CD4-positive, alpha-beta T cell treated with Interleukin-4 for 1 hour (primary cell): ENCODE data around the gene RALGPS1.

Experiments
- DNase-seq, 2 donors: peaks; one replicate each; pipeline ENCODE4 v3.0.0-alpha.2; 2020 to 2022

The RALGPS1 gene

DNA sequence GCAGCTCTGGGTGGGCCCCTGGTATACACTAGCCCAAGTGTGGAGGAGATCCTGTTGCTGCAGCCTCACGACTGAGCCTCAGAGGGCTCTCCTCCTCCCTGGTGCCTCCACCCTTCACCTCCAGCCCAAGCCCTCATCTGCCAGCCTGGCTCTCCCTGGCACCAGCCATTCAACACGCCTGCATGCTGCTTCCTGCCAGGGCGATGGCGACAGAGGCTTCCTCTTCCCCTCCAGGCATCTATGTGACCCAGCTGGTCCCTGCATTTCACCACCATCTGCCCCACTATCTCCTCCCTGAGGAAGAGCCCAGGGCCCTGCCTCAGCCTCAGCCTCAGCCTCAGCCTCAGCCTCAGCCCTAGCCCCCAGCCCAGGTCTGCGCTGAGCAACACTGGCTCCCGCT is 262.6 kb downstream of the RALGPS1 start:
- DNase-seq = no peak

DNA sequence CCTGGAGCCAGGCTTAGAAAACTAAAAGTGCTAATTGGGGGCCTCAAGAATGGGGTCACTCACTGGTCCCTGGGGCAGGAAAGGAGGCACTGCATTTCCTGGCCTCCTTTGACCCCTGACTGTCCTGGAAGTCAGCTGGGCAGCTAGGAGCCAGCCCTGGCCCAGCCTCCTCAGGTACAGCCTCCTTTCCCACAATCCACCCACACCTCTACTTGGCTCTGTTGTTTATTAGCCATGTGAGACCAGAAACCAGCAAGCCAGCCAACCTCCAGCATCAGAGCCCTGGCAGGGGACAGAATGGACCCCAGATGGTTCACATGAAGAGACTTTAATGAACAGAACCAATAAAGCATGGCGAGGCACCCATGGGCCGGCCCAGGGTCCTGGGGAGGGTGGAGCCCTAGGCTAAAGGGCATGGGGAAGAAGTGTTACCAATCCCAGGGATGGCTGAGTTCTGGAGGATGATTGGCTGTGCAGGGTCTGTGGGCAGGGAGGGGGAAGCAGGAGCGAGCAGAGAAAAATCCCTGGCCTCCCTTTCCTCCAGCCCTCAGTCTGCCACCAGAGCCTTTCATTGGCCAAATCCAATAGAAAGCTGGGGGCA is 263.2 kb downstream of the RALGPS1 start:
- no peak for DNase-seq

DNA sequence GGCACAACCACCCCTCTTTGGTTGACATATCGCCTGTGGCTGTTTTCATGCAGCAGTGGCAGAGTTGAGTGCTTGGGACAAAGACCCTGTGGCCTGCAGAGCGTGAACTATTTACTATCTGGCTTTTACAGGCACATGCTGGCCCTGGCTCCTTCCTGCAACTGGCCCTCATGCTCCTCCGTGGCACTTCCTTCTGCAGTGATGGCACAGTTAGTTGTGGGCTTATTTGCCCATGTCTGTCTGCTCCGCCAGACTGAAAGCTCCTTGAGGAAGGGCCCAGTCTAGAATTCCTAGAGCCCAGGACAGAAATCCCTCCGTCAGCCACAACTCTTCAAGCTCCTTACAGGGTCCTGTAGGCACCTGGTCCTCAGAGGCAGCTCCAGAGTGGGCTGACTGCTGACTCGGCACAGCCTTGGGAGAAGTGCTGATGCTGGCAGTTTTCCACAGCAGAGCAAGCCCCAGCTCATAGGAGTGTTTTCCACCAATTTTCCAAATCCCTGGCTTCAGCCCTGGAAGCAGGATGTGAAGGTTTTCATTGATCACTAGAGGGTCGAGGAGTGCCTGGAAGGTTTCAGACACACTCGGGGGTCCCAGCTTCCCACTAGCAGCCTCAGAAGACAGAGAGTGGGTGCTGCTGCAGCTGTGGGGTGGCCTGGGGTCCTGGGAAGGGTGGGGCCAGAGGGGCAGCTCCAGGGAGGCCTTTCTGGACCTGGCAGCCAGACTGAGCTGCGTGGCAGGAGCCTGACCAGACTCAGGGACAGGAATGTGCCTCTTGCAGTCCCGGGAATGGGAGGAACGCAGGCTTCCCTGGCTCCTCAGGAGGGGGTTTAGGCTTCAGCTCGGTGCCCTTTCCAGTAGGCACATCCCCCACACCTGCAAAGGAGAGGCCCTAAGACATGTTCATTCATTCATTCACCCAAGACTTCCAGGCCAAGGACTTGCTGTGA is 264.4 kb downstream of the RALGPS1 start:
- DNase-seq = no peak

DNA sequence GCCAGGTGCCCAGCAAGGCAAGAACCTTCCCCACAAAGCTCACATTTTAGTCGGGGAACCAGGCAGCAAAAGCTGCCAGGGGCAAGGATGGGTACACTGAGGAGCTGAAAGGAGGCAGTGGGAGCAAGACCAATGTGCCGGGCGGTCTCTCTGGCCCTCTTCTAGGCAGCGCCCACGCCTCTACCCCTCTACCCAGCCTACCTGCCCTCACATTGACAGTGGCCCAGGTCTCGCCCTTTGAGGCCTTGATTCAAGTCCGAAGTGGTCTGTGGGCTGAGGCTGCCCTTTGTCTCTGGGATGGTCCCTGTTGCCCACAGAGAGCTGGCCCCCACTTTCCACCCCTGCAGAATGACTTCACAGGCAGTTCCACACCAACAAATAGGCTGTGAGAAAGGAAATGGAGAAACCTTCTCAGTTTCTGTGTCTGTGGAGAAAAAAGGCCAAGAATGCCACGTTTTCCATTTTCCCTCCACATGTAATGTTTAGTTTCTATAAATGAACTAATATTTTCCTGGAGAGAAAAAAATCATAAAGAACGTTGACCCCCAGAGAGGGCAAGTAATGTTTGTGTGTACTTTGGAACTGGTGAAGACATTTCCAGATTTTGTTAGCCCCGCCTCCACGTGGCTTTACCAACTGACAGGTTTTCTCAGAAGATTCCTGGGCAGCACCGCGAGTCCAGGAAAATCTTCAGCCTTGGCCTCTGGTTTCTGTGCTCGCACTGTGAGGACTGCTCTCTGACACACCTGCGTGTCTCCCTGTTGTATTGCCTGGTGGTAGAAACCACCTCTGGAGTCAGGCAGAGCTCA is 265.3 kb downstream of the RALGPS1 start:
- no peak for DNase-seq

DNA sequence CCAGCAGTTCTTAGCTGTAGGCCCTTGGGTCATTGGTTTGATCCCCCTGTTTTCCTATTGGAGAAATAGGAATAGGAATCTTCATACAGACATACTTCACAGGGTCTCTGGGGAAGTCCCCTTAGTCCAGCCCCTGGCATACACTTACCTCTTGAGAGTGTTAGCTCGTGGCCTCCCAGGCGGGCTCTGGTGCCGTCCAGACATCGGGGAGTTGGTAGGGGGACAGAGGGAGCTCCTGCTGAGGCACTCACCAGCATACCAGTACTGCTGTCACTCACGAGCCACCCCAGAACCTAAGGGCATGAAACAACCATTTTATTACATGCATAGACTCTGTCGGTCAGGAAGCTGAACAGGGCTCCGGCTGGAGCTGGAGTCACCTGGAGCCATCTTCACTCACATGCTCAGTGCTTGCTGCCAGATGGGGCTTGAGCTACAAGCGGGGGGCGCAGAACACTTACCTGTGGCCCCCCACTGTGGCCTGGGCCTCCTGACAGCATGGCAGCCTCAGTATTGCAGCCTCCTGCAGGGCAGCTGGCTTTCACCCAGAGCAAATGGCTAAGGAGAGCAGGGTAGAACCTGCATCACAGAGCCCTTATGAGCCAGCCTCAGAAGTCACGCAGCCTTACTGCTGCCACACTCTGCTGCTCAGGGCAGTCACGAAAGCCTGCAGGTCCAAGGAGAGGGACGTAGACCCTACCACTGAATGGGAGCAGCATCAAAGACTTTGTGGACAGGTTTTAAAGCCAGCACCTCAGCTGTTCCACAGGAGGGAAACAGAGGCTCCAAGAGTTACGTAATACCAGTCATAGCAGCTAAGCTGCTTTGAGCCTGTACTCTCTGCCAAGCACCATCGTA is 266.1 kb downstream of the RALGPS1 start:
- DNase-seq = peak in 1 of 2 donors; percentile 7

DNA sequence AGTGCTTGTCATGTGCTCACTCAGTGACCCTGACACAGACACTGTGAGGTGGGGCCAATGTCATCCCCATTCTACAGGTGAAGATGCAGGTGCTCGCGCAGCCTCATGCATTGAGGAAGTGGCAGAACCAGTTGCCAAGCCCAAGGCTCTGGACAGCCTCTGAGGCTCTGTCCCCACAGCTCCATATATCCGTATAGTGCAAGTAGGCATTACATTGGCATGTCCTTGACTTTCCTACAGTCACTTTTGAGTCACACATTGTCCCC is 266.7 kb downstream of the RALGPS1 start:
- DNase-seq = no peak

DNA sequence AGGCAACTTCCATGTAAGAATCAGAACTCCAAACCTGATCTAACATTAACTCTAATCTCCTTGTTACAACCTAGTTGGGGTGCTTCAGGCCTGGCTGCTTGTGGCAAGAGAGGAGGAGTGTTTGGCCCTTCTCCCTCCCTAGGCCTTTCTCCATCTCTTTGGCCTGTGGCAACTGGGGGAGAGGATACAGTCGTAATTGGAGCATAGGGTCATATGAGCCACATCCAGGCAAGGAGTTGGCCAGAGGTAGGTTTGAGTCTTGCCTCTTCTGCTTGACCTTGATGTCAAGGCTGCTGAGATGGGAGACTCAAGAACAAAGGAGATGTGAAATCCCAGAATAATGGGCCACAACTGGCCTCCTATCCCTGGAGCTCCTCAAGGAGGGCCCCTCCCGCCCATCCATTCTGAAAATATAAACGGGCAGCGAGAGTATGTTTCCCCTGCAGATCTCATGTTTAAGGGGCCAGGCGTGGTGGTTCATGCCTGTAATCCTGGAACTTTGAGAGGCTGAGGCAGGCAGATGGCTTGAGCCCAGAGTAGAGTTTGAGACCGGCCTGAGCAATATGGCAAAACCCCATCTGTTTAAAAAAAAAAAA is 267.1 kb downstream of the RALGPS1 start:
- DNase-seq = no peak

DNA sequence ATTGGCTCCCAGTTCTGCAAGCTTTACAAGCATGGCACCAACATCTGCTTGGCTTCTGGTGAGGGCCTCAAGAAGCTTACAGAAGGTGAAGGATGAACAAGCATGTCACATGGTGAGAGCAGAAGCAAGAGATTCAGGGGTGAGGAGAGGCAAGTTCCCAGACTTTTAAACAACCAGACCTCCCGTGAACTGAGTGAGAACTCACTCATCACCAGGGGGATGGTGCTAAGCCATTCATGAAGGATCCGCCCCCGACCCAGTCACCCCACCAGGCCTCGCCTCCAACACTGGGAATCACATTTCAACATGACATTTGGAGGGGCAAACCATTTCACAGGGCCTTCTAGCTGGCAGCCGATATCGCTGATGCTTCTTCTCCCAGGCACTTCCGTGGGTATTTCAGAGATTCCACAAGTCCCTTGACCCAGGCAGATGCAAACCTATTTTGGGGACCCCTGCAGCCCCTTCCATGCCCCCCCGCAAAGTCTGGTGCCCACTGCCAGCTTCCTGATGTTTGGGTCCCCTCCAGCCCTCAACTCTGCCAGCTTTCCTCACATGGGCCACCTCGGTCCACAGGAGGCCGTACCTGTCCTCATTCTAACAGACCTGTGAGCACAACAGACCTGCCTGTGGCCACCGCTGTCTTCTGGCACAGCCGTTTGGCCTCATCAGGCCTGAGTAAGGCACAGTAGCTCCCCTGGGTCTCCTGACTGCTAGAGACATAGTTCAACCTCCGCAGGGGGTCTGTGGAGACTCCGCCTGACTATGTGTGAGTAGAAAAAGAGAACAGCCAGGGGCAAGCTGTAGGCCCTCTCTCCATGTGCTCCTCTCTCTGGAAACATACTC is 268.5 kb downstream of the RALGPS1 start:
- no peak for DNase-seq

DNA sequence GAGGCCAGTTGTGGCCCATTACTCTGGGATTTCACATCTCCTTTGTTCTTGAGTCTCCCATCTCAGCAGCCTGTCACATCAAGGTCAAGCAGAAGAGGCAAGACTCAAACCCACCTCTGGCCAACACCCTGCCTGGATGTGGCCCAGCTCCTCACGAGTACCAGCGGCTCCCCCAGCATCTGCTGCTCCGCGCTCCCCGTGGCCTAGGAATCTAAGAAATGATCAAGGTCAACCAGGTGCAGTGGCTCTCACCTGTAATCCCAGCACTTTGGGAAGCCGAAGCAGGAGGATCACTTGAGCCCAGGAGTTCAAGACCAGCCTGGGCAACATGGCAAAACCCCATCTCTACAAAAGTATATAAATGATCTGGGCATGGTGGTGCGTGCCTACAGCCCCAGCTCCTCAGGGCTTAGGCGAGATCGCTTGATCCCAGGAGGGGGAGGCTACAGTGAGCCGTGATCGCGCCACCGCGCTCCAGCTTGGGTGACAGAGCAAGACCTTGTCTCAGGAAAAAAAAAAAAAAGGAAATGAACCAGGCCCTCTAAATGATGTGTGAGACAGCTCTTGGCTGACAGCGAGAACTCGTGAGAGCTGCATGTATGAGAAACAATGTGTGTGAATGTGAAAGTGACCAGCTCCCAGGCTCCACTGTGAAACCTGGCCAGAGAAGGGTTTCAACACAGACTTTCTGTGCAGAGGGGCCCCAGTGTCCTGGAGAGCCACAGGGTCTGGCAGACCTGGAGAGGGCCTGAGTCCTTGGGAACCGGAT is 269.4 kb downstream of the RALGPS1 start:
- no peak for DNase-seq

DNA sequence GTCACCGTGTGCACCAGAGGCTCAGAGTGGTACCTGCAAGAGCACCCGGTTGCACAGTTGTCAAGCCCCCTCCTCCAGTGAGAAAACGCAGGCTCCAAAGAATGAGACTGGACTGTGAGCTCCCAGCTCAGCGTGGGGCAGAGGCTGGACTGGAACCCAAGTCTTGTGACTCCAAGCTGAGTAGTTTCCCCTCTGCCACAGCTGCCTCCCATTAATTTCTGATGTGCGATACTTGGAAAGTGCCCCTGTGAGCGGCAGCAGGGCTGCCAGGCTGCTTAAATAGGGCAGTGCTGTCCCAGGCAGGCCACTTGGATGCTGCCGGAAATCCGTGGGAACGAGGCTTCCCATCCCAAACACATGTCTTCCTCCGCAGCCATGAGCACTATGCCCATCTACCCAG is 270.1 kb downstream of the RALGPS1 start:
- DNase-seq = no peak

DNA sequence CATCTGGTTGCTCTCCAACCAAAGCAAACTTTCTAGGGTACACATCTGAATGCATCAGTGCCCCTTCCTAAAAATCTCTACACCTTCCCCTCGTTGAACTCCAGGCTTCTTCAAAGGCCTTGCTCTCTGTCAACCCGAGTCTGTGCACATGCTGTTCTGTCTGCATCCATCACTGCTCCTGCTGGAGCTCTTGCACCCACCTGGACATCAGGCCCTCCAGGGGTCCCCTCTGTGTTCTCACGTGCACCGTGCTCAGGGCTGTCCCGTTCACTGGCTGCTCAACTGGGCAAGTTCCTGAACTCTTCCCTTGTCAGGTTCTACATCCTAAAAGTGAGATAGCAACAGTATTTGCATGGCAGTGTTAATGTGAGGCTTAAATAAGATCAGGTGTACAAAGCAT is 270.6 kb downstream of the RALGPS1 start:
- DNase-seq = no peak

DNA sequence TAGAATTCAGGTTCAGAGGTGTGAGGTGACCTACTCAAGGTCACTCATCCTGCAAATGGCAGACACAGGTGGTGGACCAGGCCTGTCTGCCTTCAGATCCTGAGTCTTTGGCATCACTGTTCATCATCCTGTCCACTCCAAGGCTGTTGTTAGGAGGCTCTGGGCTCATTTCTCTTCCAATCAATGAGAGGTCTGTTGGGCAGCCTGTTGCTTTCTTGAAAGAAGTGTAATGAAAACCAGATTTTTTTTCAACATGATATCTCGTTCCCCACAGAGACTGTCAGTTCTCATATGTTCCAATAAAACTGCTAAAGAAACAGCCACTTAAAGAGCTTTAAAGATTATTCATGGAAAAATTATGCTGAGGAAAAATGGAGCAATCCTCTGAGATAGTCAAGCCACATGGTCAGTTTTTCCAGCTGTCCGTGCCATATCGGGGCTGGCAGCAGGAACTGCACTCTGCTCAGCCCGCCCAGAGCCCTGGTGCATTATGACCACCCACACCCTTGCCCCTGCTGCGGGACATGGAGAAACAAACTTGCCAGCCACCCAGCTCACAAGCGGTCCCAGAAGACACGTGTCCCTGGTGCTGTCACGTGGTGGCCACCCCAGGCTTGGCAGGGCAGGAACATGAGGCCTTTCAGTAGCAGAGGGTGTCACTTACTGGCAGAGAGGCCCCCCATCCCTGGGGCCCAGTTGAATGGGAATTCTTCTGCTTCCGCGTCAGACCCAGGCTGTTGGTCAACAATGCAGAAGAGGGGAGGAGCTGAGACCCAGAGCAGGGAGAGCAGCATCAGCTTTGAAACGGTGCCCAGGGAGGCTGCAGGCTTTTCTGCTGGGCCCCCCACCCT is 271.6 kb downstream of the RALGPS1 start:
- DNase-seq = no peak

DNA sequence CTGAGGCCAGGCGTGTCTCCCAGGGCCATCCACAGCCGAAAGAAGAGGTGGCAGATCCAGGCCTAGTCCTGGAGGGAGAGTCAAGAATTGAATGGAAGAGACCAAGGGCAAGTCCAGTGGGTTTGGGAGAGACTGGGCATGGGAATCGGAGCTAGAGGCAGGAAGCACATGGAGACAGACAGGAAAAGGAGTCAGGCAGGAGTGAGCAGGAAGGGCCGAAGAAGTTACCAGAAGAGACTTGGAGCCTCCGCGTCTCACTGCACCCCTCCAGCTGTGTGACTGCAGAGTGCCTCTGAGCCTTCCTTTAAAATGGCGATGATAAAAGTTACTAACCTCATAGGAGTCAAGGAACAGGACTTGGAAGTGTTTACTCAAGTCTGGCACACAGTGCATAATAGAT is 272.2 kb downstream of the RALGPS1 start:
- no peak for DNase-seq

DNA sequence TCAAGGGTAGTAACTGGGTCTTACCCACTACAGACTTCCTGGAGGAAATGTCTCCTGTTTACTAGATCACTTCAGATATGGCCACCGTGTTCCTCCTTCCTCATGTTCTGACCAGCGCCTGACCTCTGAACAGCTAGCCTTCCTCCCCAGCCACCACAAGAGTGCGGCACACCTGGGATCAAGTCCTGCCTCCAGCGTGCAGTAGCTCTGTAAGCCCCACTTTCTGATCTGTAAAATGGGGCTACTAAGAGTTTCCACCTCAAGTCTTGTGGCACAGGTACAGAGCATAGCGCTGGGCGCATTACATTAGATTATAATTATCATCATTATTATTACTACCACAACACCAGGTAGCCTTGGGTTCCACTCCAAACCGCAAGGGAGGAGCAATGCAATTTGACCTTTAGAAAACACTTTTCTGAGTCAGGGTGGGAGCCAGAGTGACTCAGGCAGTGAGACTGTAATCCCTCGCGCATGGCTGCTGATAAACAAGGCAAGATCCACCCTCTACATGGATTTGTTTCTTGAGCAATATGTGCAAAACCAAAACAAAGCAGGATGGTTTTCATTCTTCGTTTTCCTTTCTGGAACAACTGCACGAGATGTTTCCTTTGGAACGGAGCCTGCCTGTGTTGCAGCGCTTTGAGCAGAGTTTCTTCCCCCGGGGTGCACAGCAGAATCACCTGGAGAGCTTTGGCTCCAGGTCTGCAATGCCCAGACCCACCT is 272.8 kb downstream of the RALGPS1 start:
- no peak for DNase-seq

DNA sequence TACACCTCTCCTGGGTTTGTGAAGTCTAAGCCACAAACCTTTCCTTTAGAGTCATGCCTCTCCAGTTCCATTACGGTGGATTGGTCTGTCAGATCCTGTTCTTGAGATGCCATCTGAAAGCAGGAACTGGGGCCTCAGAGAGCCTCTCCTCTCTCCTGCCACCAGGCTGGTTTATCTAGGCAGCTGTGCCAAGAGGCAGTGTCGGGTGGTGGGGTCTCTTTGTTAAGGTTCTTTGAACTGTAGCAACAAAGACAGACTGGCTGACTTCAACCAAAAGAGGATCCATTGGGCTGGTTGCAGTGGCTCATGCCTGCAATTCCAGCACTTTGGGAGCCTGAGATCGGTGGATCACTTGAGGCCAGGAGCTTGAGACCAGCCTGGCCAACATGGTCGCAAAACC is 273.8 kb downstream of the RALGPS1 start:
- DNase-seq = no peak

DNA sequence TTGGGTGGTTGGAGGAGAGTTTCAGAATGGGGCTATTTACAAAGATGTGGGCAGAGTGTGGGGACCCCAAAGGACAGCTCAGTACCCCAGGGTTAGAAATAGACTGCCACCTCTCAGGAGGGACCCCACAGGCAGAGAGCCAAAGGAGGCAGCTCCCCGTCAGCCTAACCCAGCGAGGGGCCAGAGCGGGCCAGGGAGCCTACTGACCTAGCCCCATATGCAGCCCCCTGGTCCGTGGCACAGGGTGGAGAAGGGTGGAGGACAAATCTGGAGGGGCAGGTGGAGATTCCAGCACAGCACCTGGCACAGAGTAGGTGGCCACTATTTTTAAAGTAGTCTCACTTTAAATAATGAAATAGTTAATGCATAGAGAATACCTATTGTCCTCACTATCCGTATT is 275.0 kb downstream of the RALGPS1 start:
- DNase-seq = no peak

DNA sequence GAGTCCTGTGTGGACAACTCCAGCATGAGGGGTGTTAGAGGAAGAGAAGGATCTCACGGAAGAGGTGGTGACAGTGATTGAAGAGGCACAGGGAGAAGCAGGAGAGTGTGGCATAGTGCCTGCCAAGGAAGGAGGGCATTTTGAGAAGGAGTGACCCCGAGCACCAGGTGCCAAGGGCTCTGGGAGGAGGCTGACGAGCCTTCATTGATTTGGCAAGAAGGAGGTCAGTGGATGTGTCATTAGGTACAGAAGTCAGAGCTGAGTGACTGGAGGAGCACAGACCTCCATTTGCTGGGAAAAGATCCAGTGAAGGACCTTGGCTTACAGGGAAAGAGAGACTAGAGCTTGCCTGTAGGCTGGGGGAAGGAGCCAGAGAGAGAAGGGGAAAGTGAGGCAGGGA is 278.2 kb downstream of the RALGPS1 start:
- DNase-seq = no peak

DNA sequence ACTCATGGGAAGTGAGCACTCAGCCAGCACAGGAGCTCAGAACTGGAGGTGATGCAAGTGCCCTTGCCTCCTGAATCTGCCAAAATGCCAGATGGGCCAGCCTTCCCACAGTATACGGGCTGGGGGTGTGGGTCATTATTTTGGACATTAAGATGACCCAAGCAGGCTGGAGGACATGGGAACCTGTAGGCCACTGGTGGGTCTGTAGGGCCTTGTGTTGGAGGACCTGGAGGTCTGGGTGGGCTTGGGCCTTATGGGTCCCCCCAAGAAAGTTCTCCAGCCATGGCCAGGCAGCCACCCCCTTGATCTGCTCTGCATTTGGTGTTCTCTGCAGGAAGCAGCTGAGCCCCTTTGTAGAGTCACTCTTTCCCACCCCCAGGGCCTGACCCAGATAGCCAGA is 278.9 kb downstream of the RALGPS1 start:
- no peak for DNase-seq
